ENCODE results near the gene MUSTN1.

MUSTN1 gene

DNA sequence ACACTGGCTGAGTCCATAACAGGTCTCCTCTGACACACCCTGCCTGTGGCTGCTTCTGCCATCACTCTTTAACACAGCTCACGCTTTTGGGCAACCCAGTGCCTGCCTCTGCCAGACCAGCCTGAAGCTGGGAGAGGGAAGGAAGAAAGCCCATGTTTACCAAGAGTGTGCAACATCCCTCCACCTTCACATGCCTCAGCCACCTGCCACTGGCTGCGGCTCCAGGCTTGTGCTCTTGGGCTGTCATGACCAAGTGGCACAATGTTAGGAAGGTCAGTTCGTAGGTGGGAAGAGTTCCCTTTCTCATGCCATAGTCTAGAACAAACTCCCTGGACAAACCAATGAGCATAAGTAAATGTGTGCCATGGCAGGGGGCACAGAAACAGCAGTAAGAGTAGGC is 42.3 kb upstream of the MUSTN1 start:
- no peak for DNase-seq (ENCODE audit: low read depth)
- TF ChIP-seq, protein P1, sequence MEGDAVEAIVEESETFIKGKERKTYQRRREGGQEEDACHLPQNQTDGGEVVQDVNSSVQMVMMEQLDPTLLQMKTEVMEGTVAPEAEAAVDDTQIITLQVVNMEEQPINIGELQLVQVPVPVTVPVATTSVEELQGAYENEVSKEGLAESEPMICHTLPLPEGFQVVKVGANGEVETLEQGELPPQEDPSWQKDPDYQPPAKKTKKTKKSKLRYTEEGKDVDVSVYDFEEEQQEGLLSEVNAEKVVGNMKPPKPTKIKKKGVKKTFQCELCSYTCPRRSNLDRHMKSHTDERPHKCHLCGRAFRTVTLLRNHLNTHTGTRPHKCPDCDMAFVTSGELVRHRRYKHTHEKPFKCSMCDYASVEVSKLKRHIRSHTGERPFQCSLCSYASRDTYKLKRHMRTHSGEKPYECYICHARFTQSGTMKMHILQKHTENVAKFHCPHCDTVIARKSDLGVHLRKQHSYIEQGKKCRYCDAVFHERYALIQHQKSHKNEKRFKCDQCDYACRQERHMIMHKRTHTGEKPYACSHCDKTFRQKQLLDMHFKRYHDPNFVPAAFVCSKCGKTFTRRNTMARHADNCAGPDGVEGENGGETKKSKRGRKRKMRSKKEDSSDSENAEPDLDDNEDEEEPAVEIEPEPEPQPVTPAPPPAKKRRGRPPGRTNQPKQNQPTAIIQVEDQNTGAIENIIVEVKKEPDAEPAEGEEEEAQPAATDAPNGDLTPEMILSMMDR (IDR thresholded peaks at IDR 0.05; ENCODE audit: low read length, missing control alignments), result no peak
- H3K4me3 ChIP-seq (replicated peaks; ENCODE audit: low read depth, low read length), result no peak overlapping the region

DNA sequence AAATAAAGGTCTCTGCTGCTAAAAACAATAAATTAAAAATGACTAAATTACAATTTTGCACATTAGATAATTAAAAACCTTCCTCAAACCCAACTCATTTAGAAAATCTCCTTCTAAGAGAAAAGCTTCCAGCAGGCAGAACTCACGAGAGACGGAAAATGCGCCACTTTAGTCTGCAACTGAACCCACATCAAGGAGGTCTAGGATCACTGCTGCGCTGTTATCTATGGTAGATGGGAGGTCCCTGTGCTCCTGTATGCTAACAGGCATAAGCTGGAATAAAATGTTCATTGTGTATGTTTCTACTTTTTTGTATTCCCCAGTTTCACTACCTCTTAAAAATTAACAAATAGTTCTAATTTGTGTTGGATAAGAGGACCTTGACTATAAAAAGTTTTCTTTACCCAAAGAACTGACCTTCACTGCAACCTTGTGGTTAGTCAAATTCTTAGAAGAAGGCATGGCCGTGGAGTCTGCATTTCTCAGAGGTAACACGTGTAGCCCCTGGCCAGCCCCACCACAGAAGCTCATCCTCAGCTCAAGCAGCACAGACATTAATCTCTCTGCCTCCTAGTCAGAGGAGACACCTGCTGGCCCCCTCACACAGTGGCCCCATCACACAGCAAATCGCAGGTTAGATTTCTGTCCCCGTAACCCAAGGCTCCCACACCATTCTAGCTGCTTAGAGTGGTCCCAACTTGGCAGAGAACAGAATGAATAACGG is 40.2 kb upstream of the MUSTN1 start:
- TF ChIP-seq, protein P1 (IDR thresholded peaks at IDR 0.05; ENCODE audit: low read length, missing control alignments), result no peak
- no peak for DNase-seq (ENCODE audit: low read depth)
- H3K4me3 ChIP-seq (replicated peaks; ENCODE audit: low read depth, low read length), result no peak overlapping the region

DNA sequence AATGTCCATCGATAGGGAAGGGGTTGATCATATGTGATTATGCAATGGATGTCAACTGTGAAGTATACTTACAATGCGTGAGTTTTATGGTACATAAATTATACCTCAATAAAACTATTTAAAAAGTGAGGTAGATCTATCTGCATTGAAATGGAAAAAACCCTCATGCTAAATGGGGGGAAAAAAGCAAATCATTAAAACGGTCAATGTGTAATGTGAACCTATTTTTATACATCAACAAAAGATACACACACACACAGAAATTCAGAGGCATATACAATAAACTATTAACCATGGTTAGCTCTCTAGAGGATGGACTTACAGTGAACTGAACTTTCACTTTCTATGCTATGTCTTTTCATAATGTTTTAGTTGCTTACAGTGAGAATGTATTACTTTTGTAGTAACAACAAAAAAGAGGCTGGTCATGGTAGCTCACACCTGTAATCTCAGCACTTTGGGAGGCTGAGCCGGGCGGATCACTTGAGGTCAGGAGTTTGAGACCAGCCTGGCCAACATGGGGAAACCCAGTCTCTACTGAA is 39.4 kb upstream of the MUSTN1 start:
- TF ChIP-seq, protein P1 (IDR thresholded peaks at IDR 0.05; ENCODE audit: low read length, missing control alignments), result no peak
- no peak overlapping the region for H3K4me3 ChIP-seq (replicated peaks; ENCODE audit: low read depth, low read length)
- no peak for DNase-seq (ENCODE audit: low read depth)

DNA sequence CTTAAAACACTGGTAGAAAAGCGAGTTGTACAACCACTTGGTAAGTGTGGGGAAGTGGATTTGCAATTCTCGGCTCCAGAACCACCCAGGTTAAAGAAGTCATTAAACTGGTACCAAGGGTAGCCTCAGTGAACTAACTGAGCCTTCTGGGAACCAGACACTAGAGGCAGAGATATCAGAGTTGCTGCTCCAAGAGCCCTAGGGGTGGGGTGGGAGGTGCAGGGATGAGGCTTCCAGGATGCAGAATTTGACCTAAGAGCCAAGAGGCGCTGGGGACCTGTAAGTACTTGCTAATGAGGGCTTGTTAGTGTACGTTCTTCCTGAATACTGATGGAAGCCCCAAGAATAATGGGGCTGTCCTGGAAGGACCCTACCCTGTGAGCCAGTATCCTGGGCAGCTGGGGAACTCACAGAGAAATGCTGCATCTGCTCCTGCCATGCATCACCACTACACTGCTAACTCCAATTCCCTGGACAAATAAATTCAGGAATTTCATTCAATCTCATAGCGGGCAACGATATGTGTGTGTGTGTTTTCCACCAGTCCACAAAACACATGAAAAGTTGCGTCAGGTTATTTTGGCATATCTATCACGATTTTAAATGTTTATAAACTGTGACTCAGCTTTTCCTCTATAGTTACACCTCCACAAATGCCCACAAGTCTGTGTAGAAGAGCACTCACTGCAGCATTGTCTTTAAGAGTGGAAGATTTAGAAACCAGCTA is 38.8 kb upstream of the MUSTN1 start:
- TF ChIP-seq, protein P1 (IDR thresholded peaks at IDR 0.05; ENCODE audit: low read length, missing control alignments), result peak; percentile 2
- DNase-seq (ENCODE audit: low read depth), result peak; percentile 79
- no peak overlapping the region for H3K4me3 ChIP-seq (replicated peaks; ENCODE audit: low read depth, low read length)

DNA sequence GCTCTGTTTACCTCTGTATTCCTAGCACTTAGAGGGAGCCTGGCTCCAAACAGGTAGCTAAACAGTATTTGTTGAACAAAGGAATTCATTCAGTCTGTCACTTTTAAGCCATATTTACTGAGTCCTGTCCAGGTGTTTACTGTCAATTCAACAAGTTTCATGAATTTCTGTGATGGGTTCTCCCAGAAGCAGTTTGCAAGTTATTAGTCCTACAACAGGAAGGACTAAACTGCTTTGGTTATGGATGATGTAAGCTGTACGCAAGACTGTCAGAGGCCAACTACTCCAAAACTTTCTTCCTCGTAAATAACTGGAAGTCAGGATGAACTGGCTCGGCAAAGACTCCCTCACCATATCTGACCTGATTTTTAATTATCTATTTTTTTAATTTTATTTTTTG is 37.4 kb upstream of the MUSTN1 start:
- no peak for DNase-seq (ENCODE audit: low read depth)
- no peak overlapping the region for H3K4me3 ChIP-seq (replicated peaks; ENCODE audit: low read depth, low read length)
- TF ChIP-seq, protein P1 (IDR thresholded peaks at IDR 0.05; ENCODE audit: low read length, missing control alignments), result no peak

DNA sequence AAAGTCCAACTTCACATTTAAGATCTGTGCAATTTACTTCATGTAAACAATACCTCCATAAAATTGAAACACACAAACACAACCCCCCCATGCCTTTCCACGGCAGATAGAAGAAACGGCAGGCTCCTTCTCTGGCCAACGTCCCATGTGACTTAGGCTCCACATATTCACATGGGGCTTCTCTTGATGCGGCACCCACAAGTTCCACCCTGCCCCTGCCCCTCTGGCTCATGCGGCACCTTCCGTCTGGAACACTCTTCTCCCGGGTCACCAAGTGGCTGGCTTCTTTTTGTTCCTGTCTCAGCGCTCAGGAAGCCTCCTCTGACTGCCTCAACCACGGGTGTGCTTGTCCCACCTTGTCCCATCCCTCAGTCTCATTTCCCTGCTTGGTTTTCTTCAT is 36.9 kb upstream of the MUSTN1 start:
- TF ChIP-seq, protein P1 (IDR thresholded peaks at IDR 0.05; ENCODE audit: low read length, missing control alignments), result no peak
- no peak for DNase-seq (ENCODE audit: low read depth)
- no peak overlapping the region for H3K4me3 ChIP-seq (replicated peaks; ENCODE audit: low read depth, low read length)
